Adrenal gland (tissue), 5 donors: ENCODE data around the gene PFKFB2.

Experiments used
- CTCF ChIP-seq, 6 experiments: fragments of 450-650 bp in 4 of 6; fragments of 200-600 bp in 2 of 6; sonication (generic) in 1 of 6; IDR thresholded peaks; 1 replicate in 5 of 6; 2 replicates in 1 of 6; pipeline versions ENCODE4 v1.5.1 to v1.8.0; 2016 to 2021; ENCODE audit warnings: antibody characterized with exemption in 6 of 6, mild to moderate bottlenecking in 2 of 6, moderate library complexity in 1 of 6
- POLR2A ChIP-seq, 2 donors: fragments of 450-650 bp; IDR thresholded peaks; one replicate each; pipeline ENCODE4 v1.6.1; 2017; ENCODE audit warnings: antibody characterized with exemption in 2 of 2, mild to moderate bottlenecking in 2 of 2, moderate library complexity in 1 of 2
- donor health status: DM: no; HTN: no; CAD: no.

GRCh38 chr1:207047505-207047904 lies 5.6 kb upstream of the PFKFB2 start:
- TF ChIP-seq POLR2A (IDR thresholded peaks at IDR 0.05) (no peak), CTCF (IDR thresholded peaks at IDR 0.05) (no peak)
